Spleen (tissue), 7 donors: ENCODE results near the gene SLC7A10.

Source experiments
- POLR2A ChIP-seq, 3 donors: fragments of 450-650 bp; IDR thresholded peaks; one replicate each; pipeline ENCODE4 v1.5.1; 2017; ENCODE audit warnings: antibody characterized with exemption in 3 of 3, mild to moderate bottlenecking in 1 of 3
- POLR2AphosphoS5 ChIP-seq, 3 donors: sonication (generic); formaldehyde crosslinking; IDR thresholded peaks; one replicate each; pipeline ENCODE4 v1.5.1; 2017; ENCODE audit warnings: antibody characterized with exemption in 3 of 3
- TF ChIP-seq, protein P1 (sequence below), 11 experiments: fragments of 200-600 bp in 7 of 11; fragments of 450-650 bp in 4 of 11; sonication (generic) in 4 of 11; IDR thresholded peaks in 8 of 11; conservative IDR thresholded peaks in 3 of 11; 1 replicate in 7 of 11; 2 replicates in 4 of 11; pipeline versions ENCODE4 v1.4.0 to v1.8.0; 2016 to 2021; ENCODE audit warnings: antibody characterized with exemption in 11 of 11, inconsistent platforms in 4 of 11, mild to moderate bottlenecking in 1 of 11
- donor health status: DM: no; HTN: no; CAD: no; lungs with moderate emphysema.
- donor health status: DM: no; HTN: no; CAD: no.
- donor health status: DM: no; HTN: no; CAD: no.

DNA sequence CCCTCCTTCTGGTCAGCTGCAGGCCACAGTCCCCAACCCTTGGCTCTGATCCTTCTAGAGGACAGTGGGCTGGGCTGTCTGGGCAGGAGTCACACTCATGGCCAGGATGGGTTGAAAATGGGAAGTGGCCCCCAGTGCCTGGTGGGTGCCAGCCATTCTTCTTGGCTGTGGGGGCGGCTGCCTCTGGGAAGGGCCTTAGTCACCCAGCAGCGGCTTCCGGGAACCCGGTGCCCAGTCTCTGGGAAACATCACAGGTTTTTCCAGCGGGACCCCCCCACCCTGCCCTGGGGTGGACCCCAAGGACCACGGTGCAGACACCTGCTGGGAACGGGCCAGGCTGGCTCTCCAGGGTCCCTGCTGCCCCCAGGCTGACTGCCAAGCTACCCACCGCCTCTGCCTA is 27.3 kb upstream of the SLC7A10 start:
- TF ChIP-seq POLR2A (IDR thresholded peaks at IDR 0.05) (no peak), POLR2AphosphoS5 (IDR thresholded peaks at IDR 0.05) (no peak)
- TF ChIP-seq, protein P1, sequence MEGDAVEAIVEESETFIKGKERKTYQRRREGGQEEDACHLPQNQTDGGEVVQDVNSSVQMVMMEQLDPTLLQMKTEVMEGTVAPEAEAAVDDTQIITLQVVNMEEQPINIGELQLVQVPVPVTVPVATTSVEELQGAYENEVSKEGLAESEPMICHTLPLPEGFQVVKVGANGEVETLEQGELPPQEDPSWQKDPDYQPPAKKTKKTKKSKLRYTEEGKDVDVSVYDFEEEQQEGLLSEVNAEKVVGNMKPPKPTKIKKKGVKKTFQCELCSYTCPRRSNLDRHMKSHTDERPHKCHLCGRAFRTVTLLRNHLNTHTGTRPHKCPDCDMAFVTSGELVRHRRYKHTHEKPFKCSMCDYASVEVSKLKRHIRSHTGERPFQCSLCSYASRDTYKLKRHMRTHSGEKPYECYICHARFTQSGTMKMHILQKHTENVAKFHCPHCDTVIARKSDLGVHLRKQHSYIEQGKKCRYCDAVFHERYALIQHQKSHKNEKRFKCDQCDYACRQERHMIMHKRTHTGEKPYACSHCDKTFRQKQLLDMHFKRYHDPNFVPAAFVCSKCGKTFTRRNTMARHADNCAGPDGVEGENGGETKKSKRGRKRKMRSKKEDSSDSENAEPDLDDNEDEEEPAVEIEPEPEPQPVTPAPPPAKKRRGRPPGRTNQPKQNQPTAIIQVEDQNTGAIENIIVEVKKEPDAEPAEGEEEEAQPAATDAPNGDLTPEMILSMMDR (IDR thresholded peaks at IDR 0.05 in 8 of 11, conservative IDR thresholded peaks at IDR 0.05 in 3 of 11): no peak
